Esophagus muscularis mucosa (tissue), 4 donors: ENCODE data around the gene FAM89B. TPM values are rescaled to one million over a fixed set of nuclear protein-coding genes. Genes with fewer than 3 reads are reported as not detected.
A peak's percentile ranks its signal among the peaks of the same experiment; 100 is the strongest.

Source experiments
- DNase-seq: peaks from one replicate; pipeline ENCODE4 v3.0.0-alpha.2; 2017; ENCODE audit errors: extremely low spot score
- H3K27ac ChIP-seq, 4 donors: fragments of 200-600 bp; sonication (generic); replicated peaks in 1 of 4; 1 replicate in 3 of 4; 2 replicates in 1 of 4; pipeline ENCODE4 v1.5.1; 2016 to 2019; ENCODE audit warnings: mild to moderate bottlenecking in 1 of 4
- H3K27me3 ChIP-seq, 4 donors: fragments of 200-600 bp; sonication (generic); one replicate each; pipeline versions ENCODE4 v1.5.1 to v1.6.0; 2016 to 2019
- H3K36me3 ChIP-seq, 4 donors: fragments of 200-600 bp; sonication (generic); one replicate each; pipeline ENCODE4 v1.5.1; 2016 to 2019
- H3K4me1 ChIP-seq, 4 donors: fragments of 200-600 bp; sonication (generic); one replicate each; pipeline ENCODE4 v1.5.1; 2016 to 2019
- H3K4me3 ChIP-seq, 4 donors: fragments of 200-600 bp; sonication (generic); 1 replicate in 2 of 4; 2 replicates in 2 of 4; pipeline ENCODE4 v1.5.1; 2016 to 2019; ENCODE audit warnings: mild to moderate bottlenecking in 4 of 4, moderate library complexity in 1 of 4
- H3K9me3 ChIP-seq, 4 donors: fragments of 200-600 bp; sonication (generic); 1 replicate in 3 of 4; 2 replicates in 1 of 4; pipeline ENCODE4 v1.5.1; 2016 to 2019
- EP300 ChIP-seq: sonication (generic); formaldehyde crosslinking; IDR thresholded peaks from one replicate; pipeline ENCODE4 v1.6.1; 2017; ENCODE audit warnings: antibody characterized with exemption
- POLR2A ChIP-seq: fragments of 450-650 bp; IDR thresholded peaks from one replicate; pipeline ENCODE4 v1.6.1; 2017; ENCODE audit warnings: antibody characterized with exemption, moderate library complexity, mild to moderate bottlenecking, low read depth
- POLR2AphosphoS5 ChIP-seq, 2 donors: sonication (generic); formaldehyde crosslinking; IDR thresholded peaks; one replicate each; pipeline ENCODE4 v1.6.1; 2017; ENCODE audit warnings: antibody characterized with exemption in 2 of 2
- WGBS: methylation state at CpG from one replicate; pipeline ENCODE4 v1.1.5; 2018; 5-methylcytosine and 5-hydroxymethylcytosine counted together
- intact Hi-C: fragments of 100-400 bp; cut with DNase I; formaldehyde crosslinking; loops from one replicate; pipeline ENCODE4 v1.15.1; 2023
- total RNA-seq, 4 donors: library from RNA; depleted of rRNA; stranded (reverse); fragments of >200 nt; gene quantifications; one replicate each; pipeline versions ENCODE4 v1.1.0 to v1.2.1, GENCODE V29; 2016
- TF ChIP-seq, protein P1 (sequence below), 3 experiments: fragments of 200-600 bp in 2 of 3; fragments of 450-650 bp in 1 of 3; sonication (generic) in 2 of 3; IDR thresholded peaks; one replicate each; pipeline ENCODE4 v1.5.1; 2017 to 2019; ENCODE audit warnings: antibody characterized with exemption in 3 of 3, mild to moderate bottlenecking in 2 of 3, moderate library complexity in 1 of 3

FAM89B gene
- total RNA-seq, 4 donors from 2014 or later: 47.9 to 90.4 (median 75.0) TPM

DNA sequence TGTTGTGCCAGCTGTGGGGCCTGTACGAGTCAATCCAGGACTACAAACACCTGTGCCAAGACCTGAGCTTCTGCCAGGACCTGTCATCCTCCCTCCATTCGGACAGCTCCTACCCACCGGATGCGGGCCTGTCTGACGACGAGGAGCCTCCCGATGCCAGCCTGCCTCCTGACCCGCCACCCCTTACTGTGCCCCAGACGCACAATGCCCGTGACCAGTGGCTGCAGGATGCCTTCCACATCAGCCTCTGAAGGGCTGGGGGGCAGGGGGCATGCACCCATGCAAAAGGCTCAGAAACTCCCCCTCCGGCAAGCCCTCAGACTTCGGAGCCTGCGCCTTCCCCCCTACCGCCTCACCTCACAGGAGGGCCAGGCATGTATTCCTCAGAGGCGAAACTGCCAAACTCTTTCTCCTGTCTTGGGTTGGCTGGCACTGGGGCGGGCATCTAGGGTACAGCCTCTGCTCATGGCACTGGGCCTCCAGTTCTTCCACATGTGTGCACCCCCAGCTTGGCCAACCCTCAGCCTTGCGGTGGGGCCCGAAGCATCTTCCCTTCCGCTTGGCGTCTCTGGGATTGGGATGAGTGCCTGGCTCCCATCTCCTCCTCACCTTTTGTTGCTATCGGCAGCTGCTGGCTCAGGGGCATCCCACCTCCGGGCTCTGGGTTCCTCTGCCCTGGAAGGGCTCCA, 1.2 kb downstream of the FAM89B start:
- WGBS: 5% methylated on average over 10 of the region's 22 CpGs
- no peak for TF ChIP-seq POLR2A
- no peak for TF ChIP-seq POLR2AphosphoS5 (IDR thresholded peaks at IDR 0.05)
- TF ChIP-seq EP300: no peak
- TF ChIP-seq, protein P1, sequence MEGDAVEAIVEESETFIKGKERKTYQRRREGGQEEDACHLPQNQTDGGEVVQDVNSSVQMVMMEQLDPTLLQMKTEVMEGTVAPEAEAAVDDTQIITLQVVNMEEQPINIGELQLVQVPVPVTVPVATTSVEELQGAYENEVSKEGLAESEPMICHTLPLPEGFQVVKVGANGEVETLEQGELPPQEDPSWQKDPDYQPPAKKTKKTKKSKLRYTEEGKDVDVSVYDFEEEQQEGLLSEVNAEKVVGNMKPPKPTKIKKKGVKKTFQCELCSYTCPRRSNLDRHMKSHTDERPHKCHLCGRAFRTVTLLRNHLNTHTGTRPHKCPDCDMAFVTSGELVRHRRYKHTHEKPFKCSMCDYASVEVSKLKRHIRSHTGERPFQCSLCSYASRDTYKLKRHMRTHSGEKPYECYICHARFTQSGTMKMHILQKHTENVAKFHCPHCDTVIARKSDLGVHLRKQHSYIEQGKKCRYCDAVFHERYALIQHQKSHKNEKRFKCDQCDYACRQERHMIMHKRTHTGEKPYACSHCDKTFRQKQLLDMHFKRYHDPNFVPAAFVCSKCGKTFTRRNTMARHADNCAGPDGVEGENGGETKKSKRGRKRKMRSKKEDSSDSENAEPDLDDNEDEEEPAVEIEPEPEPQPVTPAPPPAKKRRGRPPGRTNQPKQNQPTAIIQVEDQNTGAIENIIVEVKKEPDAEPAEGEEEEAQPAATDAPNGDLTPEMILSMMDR (IDR thresholded peaks at IDR 0.05): no peak
- Histone ChIP-seq H3K36me3 (peaks cover 0 to 6% (median 6%) of the 10 kb centered on the region in 4 donors), H3K4me3 (peak overlapping the region; percentile 78 to 98 (median 88)), H3K27me3 (no peaks in the 10 kb centered on the region), H3K9me3 (no peaks in the 10 kb centered on the region), H3K27ac (peak overlapping the region; percentile 95 to 99 (median 96)), H3K4me1 (peaks cover 70 to 85% (median 79%) of the 10 kb centered on the region in 4 donors)
- intact Hi-C loops: loop anchor here (2.0 kb wide), 2 partner anchors 19 to 41 kb away; partner anchors contain the start of genes MAP3K11 and PCNX3
- no peak for DNase-seq

DNA sequence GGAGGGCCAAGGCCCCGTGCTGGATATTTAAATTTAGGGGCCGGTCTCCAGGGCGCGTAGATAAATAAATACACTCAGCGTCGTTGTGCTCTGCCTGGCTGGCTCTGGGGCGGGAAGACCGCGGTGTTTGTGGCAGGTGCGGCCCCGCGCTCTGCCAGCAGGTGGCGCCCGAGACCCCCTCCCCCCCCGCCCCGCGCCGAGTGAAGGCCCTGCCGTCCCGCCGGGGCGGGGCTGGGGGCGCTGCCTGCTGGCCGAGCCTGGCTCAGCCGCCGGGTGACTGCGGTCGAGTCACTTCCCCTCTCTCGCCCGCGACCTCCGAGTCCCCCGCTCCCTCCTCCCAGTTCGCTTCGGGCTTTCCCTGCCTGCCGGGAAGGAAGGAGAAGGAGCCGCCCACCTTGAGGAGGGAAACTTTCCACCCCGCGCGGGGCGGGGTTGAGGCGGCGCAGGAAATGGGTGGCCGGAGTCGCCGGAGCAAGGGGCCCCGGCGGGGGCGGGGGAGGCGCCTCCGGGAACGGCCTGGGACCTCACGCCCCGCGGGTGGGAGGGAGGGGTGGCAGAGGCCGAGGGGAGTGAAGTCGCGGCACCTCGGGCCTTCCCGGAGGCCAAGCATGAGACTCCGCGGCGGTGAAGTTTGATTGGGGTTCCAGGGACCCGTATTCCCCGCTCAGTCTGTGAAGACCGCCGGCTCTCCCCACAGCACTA, 1.9 kb downstream of the FAM89B start:
- intact Hi-C loops: loop anchor here (2.0 kb wide), 2 partner anchors 19 to 41 kb away; partner anchors contain the start of genes MAP3K11 and PCNX3
- Histone ChIP-seq H3K9me3 (no peaks in the 10 kb centered on the region), H3K4me3 (peak overlapping the region; percentile 78 to 98 (median 88)), H3K4me1 (peaks cover 67 to 85% (median 79%) of the 10 kb centered on the region in 4 donors), H3K27me3 (no peaks in the 10 kb centered on the region), H3K36me3 (peaks cover 0 to 14% (median 13%) of the 10 kb centered on the region in 4 donors), H3K27ac (peak overlapping the region; percentile 95 to 99 (median 96))
- WGBS: 0% methylated on average over 4 of the region's 67 CpGs
- DNase-seq: peak; percentile 97
- TF ChIP-seq POLR2A (no peak), EP300 (no peak), POLR2AphosphoS5 (IDR thresholded peaks at IDR 0.05) (peak in 1 of 2 donors; percentile 87)
- TF ChIP-seq, protein P1 (IDR thresholded peaks at IDR 0.05): peak; percentile 95 to 99 (median 98)

DNA sequence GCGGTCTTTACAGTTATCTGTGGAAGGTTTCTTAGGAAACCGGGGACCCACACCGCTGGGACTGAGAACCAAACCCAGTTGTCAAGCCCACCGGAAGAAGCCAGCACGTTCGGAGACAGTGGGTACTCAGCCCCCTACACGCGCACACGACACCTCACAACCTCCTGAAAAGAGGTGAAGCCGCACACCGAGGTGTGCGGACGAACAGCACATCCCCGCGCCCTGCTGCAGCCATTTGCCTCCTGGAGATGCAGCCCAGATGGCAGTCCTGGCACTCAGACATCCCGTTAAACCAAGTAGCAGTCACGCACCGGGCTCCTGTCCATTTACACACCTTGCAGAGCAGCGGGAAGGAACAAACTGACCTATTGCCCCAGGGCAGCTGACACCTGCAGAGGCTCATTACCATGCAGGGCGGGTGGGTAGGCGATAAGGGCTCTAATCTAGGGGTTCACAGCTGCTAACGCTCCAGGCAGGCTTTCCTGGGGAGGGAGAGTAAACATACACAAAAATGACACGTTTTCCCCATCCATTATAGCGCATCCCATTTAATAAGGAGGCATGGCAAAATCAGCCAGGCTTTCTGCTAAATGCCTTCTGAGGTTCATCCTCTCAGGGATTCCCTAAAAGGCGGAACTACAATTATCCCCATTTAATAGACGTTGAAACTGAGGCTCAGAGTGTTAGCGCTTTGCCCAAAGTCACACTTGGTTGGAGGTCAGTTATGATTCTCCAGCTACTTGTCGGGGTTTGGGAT, 2.7 kb downstream of the FAM89B start:
- TF ChIP-seq, protein P1 (IDR thresholded peaks at IDR 0.05): no peak
- TF ChIP-seq POLR2AphosphoS5 (IDR thresholded peaks at IDR 0.05): no peak
- no peak for TF ChIP-seq POLR2A
- no peak for TF ChIP-seq EP300
- Histone ChIP-seq H3K27ac (peak overlapping the region; percentile 95 to 99 (median 96)), H3K36me3 (peaks cover 4 to 21% (median 20%) of the 10 kb centered on the region in 4 donors), H3K27me3 (no peaks in the 10 kb centered on the region), H3K9me3 (no peaks in the 10 kb centered on the region), H3K4me1 (peaks cover 63 to 86% (median 79%) of the 10 kb centered on the region in 4 donors), H3K4me3 (peak overlapping the region; percentile 78 to 98 (median 88))
- DNase-seq: no peak
- intact Hi-C loops: loop anchor here (2.0 kb wide), 2 partner anchors 18 to 40 kb away; partner anchors contain the start of genes MAP3K11 and PCNX3
- WGBS: 17% methylated on average over 21 of the region's 28 CpGs

DNA sequence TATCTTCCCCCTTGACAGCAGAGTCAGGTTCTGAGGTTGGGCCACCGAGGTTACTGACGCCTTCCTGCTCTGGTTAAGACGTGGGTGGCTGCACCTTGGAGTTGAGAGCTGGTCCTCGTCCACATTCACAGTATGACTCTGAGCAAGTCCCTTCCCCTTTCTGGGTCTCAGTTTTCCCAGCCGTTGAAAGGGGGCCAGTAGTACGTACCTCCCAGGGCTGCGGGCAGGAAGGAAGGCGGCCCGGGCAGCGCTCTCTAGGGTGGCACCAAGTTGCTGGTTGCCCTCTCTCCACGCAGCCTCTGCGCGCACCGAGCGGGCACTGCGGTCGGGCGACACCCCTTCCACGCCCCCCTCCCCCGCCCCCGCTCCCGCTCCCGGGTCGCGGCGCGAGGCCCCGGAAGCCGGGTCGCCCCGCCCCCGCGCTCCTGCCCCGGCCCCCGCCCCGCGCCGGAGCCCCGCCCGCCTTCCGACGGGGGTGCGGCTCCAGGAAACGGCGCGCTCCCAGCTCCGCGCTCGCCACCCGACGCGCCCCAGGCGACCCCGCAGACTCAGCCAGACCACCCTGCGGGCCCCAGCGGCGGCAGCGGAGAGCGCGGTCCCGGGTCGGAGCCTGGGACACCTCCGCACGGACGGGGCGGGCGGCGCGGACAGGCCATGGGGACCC, 3.4 kb downstream of the FAM89B start, which contains the start of gene EHBP1L1:
Gene EHBP1L1 (plus strand): TSS at position 486 of the 664 bp plus-strand sequence. CDS start 250 bp downstream, outside the sequence.
- no peak for DNase-seq
- Histone ChIP-seq H3K4me3 (peak within 1 kb of the TSS; percentile 78 to 98 (median 88)), H3K27me3 (no peaks in the 10 kb centered on the region), H3K27ac (peak within 1 kb of the TSS; percentile 95 to 99 (median 96)), H3K4me1 (peaks cover 61 to 91% (median 81%) of the 10 kb centered on the region in 4 donors), H3K9me3 (no peaks in the 10 kb centered on the region), H3K36me3 (peaks cover 11 to 28% (median 27%) of the 10 kb centered on the region in 4 donors)
- TF ChIP-seq EP300 (no peak), POLR2A (peak; percentile 25), POLR2AphosphoS5 (IDR thresholded peaks at IDR 0.05) (peak in 1 of 2 donors; percentile 45)
- TF ChIP-seq, protein P1 (IDR thresholded peaks at IDR 0.05): no peak
- intact Hi-C loops: loop anchor here (2.0 kb wide), 2 partner anchors 17 to 39 kb away; partner anchors contain the start of genes MAP3K11 and PCNX3
- WGBS: 8% methylated on average over 7 of the region's 69 CpGs
